HS-5 (cell line): ENCODE data around the gene PLIN4.

Experiments used
- DNase-seq: peaks from one replicate; pipeline ENCODE4 v3.0.0-alpha.2; 2012; ENCODE audit warnings: low read depth

The PLIN4 gene

DNA sequence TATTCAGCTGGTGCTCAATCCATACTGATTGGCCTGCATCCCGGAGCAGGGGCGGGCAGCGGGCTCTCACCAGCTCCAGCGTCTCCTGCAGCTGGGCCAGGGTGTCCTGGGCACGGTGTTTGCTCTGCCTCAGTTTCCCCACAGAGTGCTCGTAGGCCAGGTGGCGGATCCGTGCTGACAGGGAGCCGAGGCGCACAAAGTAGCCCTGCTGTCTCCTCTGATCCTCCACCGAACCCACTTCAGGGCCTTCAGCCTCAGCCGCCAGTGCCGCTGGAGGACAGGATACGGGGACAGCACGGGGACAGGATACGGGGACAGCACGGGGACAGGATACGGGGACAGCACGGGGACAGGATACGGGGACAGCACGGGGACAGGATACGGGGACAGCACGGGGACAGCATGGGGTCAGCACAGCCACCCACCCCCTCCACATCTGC lies 7.3 kb upstream of the PLIN4 start:
- DNase-seq, result no peak

DNA sequence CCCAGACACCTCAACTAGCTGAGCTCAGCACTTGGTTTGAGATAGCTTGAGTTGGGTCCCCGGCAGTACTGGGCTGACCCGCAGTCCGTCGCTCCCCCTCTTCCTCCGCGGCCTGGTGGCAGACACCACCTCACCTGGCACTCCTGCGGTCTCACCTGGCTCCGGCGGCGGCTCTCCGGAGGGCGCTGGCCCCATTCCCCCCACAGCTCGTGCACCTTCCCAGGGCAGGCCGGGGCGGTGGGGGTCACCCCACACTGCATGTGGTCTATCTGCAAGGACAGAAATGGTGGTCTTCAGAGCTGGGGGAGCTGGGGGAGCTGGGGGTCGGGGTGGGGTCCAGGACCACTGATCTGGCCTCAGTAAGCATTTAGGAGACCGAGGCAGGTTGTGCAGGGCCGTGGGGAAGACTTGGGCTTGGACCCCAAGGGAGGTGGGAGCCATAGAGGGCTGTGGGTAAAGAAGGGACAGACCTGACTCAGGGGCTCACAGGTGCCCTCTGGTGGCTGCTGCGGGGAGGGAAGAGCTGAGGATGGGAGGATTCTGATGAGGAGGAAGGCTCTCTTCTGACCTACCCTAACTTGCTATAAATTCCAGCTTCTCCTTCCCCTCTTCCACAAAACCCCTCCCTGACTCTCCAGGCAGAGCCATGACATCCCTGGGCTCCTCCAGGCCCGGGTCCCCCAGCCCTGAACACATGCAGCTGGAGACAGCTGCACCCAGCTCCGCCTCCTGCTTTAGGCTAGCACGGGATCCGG lies 6.7 kb upstream of the PLIN4 start:
- DNase-seq, result no peak

DNA sequence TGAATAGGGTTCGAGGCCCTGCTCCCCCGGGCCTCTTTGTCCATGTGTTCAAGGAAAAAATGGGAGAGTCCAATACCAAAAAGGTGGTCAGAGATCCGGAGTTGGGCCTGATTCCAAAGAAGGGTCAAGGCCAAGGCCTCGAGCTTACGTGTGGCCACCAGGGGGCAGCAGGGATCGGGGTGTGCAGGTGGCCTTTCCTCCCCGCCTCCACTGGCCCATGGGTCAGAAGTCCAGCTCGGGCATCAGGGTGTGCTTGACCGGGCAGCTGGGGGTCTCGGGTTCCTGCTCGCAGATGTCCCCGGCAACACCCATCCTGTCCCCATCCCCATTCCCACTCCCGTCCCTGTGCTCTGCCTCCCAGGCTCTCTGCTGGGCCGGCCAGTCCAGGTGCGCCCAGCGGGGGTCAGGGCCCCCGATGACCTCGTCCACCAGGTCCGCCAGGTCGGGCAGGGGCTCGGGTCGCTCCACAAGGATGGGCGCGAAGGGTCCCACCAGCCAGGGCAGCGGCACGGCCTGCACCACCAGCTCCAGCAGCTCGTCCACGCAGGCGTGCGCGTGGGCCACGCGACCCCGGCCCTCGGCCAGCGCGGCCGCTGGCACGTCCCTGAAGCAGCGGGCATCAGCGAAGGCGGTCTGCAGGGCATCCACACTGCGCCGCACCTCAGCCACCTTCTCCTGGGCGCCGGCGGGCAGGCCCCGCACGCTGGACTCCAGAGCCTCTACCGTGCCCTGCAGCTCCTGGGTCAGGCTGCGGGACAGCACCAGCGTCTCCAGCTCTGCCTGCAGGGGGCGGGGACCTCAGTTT lies 5.2 kb upstream of the PLIN4 start:
- no peak for DNase-seq

DNA sequence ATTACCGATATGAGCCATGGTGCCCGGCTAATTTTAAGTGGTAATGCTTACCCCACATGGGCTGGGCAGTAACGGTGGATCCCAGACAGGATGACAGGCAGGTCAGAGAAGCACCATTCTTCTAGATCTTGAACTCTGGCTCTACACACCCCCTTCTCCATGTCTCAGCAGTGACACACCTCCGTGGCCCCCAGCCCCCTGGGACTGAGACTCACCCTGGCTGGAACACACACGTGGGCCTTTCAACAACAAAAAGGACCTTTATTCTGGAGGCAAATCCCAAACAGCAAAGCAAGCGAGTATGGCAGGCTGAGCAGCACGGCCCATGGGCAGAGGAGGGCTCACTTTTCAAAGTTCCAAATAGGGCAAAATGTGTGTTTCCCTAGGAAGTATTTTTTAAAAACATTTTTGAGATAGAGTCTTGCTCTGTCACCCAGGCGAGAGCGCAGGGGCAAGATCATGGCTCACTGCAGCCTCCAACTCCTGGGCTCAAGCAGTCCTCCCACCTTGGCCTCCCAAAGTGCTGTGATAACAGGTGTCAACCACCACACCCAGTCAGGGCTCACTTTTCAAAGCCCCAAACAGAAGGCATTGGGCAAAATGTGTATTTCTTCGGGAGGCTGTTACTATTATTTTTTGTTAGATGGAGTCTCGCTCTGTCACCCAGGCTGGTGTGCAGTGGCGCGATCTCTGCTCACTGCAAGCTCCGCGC lies 4.2 kb upstream of the PLIN4 start:
- DNase-seq, result no peak

GRCh38 chr19:4521888-4522242 lies 3.6 kb upstream of the PLIN4 start:
- no peak for DNase-seq

DNA sequence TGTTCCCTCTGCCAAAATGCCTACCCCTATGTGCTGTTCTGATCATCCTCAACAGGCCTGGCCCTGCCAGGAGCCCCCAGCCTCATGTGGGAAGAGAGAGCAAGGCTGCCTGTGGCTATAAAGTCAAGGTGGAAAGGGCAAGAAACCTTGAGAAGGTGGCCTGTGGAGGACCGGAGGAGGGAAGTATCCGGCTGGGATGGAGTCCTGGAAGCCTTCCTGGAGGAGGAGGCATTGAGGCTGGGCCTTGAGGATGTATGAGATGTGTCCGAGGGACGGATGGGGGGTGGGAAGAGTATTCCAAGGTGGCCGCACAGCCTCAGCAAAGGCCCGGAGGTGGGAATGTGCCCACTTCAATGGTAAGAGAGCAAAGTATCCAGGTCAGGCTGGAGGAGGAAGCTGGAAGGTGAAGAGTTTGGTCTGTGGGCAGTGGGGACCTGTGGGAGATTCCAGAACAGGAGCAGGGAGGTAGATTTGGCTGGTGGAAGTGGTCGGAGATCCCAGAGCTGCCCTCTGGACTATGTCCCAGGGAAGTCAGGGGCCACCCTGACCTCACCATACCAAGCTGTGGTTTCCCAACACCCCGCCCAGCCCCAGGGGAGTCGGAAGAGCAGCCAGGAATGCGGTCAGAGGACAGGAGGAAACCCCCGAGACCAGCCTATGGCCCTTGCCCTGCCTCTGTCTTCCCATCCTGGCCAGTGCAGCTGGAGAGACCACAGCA lies 3.0 kb upstream of the PLIN4 start:
- no peak for DNase-seq

- DNase-seq, result no peak
Measured at GRCh38 chr19:4519521-4520277, 1.4 kb upstream of the PLIN4 start.

GRCh38 chr19:4519172-4519496 lies 848 bp upstream of the PLIN4 start:
- no peak for DNase-seq

GRCh38 chr19:4517451-4518057 lies 732 bp downstream of the PLIN4 start:
- DNase-seq, result no peak

DNA sequence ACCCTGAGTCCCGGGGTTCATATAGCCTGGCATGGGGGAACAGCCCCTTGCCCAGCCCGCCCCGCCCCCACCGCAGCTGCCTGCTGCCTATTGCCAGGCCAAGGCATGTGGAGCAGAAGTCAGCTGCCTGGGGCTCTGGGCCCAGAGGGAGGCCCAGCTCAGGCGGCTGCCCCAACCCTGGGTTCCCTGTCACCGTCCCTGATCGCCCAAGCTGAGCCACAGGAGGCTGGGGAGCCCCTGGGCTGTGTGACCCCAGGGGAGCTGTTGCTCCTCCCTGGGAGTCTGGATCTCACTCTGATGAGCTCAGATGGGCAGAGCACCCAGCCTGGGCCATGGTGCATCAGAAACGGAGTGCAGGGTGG lies 1.4 kb downstream of the PLIN4 start:
- no peak for DNase-seq

DNA sequence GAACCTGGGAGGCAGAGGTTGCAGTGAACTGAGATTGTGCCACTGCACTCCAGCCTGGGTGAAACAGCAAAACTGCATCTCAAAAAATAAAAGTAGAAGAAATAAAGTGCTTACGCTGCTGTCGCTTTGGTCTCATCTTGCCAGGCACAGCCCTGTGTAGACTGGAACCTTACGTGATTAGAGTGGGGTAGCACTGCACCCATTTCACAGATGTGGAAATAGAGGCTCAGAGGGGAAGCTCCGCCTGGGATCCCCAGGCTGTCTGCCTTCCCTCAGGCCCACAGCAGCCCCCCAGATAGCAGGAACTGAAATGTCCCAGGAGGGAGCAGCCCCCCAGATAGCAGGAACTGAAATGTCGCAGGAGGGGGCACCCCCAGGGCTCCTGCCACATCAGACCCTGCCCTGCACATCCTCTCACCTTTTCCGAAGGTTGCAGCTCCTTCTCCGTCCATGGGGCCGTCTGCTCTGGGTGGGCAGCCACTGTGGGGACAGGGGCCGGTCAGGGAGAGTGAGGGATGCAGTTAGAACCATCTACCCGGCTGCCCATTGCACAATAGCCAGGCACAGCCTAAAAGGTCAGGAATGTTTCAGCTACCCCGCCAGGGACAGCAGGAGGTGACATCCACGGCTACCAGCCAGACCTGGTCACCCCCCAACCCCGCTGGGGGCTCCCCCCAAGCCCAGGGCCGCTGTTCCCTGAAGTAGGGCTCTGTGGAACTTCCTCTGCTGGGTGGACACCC lies 1.9 kb downstream of the PLIN4 start:
- DNase-seq, result no peak

GRCh38 chr19:4515732-4516131 lies 2.6 kb downstream of the PLIN4 start:
- DNase-seq, result no peak

- no peak for DNase-seq
Measured at GRCh38 chr19:4513248-4513647, 5.0 kb downstream of the PLIN4 start.

GRCh38 chr19:4512070-4512469 lies 6.2 kb downstream of the PLIN4 start:
- DNase-seq, result no peak

DNA sequence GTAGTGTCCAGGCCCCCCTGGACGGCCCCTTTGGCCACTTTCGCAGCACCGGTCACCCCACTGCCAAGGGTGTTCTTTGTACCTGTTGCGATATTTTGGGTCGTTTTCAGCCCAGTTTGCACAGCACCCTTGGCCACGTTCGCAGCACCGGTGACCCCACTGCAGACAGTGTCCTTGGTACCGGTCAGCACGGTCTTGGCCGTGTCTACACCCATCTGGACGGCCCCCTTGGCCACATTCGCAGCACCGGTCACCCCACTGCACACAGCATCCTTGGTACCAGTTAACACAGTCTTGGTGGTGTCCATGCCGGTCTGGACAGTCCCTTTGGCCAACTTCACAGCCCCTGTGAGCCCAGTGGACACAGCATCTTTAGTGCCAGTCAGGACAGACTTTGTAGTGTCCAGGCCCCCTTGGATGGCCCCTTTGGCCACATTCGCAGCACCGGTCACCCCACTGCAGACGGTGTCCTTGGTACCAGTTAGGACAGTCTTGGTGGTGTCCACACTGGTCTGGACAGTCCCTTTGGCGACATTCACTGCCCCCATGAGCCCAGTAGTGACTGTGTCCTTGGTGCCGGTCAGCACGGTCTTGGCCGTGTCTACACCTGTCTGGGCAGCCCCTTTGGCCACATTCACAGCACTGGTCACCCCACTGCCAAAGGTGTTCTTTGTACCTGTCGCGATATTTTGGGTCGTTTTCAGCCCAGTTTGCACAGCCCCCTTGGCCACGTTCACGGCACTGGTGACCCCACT lies 6.8 kb downstream of the PLIN4 start:
- DNase-seq, result no peak

DNA sequence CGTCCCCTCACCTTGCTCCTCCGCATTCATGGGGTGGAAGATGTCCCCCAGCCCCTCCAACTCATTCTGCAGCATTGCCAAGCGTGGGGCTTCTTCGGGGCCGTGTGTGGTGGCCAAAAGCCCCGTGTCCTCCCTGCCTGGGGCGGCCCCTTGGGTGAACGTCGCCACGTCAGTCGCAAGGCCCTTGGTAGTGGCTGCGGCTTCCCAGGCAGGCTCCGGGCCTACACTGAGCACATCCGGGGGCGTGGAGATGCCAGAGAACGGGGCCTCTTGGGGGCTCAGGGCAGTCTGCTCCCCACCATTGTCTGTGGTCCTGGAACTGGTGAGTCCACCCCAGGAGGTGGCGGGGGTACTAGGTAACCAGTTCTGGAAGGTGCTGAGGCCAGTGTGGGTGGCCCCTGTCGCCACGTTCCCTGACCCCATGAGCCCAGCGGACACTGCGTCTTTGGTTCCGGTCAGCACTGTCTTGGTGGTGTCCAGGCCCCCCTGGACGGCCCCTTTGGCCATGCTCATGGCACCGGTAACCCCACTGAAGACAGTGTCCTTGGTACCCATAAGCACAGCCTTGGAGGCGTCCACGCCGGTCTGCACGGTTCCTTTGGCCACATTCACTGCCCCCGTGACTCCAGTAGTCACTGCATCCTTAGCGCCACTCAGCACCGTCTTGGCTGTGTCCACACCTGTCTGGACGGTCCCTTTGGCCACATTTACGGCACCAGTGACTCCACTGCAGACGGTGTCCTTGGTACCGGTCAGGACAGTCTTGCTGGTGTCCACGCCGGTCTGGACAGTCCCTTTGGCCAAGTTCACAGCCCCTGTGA lies 7.6 kb downstream of the PLIN4 start:
- no peak for DNase-seq

DNA sequence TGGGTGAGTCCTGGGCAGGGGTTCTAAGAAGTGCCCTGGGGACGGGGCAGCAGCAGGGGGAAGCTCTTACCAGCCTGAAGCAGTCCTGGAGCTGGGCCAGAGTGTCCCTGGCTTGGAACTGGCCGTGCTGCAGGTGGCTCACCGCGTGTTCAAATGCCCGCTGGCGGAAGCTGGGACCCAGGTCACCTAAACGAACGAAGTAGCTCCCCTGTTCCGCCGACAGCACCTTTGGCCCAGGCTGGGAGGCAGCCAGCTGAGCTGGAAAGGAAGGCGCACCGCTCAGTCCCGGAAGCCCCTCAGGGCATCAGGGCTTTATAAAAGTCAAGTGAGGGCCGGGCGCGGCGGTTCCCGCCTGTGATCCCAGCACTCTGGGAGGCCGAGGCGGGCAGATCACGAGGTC lies 9.6 kb downstream of the PLIN4 start:
- DNase-seq, result no peak

DNA sequence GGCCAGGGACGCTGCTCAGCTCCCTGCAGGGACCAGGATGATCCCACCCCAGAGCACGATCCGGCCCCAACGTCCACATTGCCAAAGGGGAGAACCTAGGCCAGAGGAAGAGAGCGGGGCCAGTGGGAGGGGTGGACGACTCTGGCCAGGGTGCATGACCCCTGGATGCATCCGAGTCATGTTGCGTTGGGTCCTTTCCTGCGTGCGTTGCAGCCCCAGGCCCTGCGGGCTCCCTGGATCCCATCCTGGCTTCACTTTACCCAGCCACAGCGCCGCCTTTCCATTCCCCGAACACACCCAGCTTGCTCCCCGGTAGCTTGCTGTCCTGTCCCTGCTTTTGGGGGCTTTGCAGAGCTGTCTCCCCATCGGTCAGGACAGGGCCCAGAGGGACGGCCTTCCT lies 10.5 kb downstream of the PLIN4 start:
- DNase-seq, result no peak

- no peak for DNase-seq
Measured at GRCh38 chr19:4507150-4507452, 11.2 kb downstream of the PLIN4 start.
